ENCODE results near the gene OR4D6.
"Not testable (repeated sequence)": the region's sequence is repeated elsewhere in the genome, so short reads cannot be mapped to it uniquely, and the experiment has no call there.

Gene OR4D6

DNA sequence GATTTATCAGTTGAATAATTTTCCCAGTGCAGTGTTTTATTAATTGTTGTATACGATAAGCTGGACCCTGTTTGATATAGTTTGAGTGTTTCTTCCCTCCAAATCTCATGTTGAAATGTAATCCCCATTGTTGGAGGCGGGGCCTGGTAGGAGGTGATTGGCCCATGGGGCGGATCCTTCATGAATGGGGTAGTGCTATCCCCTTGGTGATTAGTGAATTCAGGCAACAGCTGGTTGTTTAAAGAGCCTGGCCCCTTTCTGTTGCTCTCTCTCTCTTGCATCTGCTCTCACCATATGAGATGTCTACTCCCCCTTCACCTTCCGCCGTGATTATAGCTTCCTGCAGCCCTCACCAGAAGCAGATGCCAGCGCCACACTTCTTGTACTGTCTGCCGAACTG lies 19.0 kb upstream of the OR4D6 start:
- DNase-seq: no peak
- TF ChIP-seq, protein P1, sequence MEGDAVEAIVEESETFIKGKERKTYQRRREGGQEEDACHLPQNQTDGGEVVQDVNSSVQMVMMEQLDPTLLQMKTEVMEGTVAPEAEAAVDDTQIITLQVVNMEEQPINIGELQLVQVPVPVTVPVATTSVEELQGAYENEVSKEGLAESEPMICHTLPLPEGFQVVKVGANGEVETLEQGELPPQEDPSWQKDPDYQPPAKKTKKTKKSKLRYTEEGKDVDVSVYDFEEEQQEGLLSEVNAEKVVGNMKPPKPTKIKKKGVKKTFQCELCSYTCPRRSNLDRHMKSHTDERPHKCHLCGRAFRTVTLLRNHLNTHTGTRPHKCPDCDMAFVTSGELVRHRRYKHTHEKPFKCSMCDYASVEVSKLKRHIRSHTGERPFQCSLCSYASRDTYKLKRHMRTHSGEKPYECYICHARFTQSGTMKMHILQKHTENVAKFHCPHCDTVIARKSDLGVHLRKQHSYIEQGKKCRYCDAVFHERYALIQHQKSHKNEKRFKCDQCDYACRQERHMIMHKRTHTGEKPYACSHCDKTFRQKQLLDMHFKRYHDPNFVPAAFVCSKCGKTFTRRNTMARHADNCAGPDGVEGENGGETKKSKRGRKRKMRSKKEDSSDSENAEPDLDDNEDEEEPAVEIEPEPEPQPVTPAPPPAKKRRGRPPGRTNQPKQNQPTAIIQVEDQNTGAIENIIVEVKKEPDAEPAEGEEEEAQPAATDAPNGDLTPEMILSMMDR (IDR thresholded peaks at IDR 0.05): no peak
- Mint-ChIP-seq H3K9me3 (no peaks in the 10 kb centered on the region), H3K36me3 (ENCODE audit: low read depth) (no peaks in the 10 kb centered on the region), H3K4me1 (no peaks in the 10 kb centered on the region), H3K27me3 (ENCODE audit: low read depth, poor library complexity) (peaks cover 2% of the 10 kb centered on the region), H3K27ac (no peak overlapping the region), H3K4me3 (no peak overlapping the region)

DNA sequence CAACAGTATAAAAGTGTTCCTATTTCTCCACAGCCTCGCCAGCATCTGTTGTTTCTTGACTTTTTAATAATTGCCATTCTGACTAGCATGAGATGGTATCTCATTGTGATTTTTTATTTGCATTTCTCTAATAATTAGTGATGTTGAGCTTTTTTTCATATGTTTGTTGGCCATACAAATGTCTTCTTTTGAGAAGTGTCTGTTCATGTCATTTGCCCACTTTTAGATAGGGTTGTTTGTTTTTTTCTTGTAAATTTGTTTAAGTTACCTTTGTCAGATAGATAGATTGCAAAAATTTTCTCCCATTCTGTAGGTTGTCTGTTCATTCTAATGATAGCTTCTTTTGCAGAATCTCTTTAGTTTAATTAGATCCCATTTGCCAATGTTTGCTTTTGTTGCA lies 11.1 kb upstream of the OR4D6 start:
- H3K9me3 Mint-ChIP-seq: peaks cover 20% of the 10 kb centered on the region
- not testable (repeated sequence) for DNase-seq; H3K4me1 Mint-ChIP-seq; H3K4me3 Mint-ChIP-seq; H3K27me3 Mint-ChIP-seq (ENCODE audit: low read depth, poor library complexity); H3K27ac Mint-ChIP-seq; H3K36me3 Mint-ChIP-seq (ENCODE audit: low read depth)

DNA sequence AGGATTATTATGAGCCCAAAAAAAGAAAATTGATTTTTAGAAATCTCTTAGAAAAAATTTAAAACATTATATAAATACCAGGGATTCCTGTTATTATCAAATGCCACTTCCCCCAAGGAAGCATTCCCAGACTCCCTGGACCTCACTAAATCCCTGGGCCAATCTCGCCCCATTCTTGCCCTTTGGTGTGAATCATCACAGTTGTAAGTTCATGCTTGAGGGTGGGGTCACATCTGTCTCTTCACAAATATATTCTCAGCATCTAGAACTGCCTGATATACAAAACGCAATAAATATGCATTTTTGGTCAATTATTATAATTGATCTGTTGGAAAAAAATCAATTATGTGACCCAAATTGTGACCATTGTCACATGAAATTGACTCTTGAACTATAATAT lies 8.3 kb upstream of the OR4D6 start:
- peaks cover 2% of the 10 kb centered on the region for H3K27me3 Mint-ChIP-seq (ENCODE audit: low read depth, poor library complexity)
- TF ChIP-seq, protein P1 (IDR thresholded peaks at IDR 0.05): no peak
- no peak overlapping the region for H3K27ac Mint-ChIP-seq
- peaks cover 20% of the 10 kb centered on the region for H3K9me3 Mint-ChIP-seq
- no peak for DNase-seq
- no peak overlapping the region for H3K4me3 Mint-ChIP-seq
- no peaks in the 10 kb centered on the region for H3K36me3 Mint-ChIP-seq (ENCODE audit: low read depth)
- no peaks in the 10 kb centered on the region for H3K4me1 Mint-ChIP-seq

DNA sequence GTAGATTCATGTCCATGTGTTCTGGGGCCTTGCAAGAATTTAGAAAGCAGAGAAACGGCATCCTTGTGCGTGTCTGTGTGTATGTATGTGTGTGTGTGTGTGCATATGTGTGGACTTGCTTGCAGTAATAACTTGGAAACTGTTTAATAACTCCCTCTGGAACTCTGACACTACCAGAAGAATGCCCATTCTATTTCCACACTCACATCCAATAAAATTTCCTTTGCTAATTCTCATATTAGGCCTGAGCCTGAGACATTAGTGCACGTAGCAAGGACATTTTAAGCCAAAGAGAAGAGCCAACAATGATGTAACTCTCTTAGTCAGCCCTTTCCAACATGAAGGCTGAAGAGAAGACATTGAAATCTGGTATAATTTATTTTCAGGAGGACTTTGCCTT lies 3.2 kb downstream of the OR4D6 start:
- TF ChIP-seq, protein P1 (IDR thresholded peaks at IDR 0.05): no peak
- no peak overlapping the region for H3K4me3 Mint-ChIP-seq
- no peaks in the 10 kb centered on the region for H3K27me3 Mint-ChIP-seq (ENCODE audit: low read depth, poor library complexity)
- H3K4me1 Mint-ChIP-seq: no peaks in the 10 kb centered on the region
- no peak overlapping the region for H3K27ac Mint-ChIP-seq
- peaks cover 4% of the 10 kb centered on the region for H3K9me3 Mint-ChIP-seq
- DNase-seq: no peak
- no peaks in the 10 kb centered on the region for H3K36me3 Mint-ChIP-seq (ENCODE audit: low read depth)

DNA sequence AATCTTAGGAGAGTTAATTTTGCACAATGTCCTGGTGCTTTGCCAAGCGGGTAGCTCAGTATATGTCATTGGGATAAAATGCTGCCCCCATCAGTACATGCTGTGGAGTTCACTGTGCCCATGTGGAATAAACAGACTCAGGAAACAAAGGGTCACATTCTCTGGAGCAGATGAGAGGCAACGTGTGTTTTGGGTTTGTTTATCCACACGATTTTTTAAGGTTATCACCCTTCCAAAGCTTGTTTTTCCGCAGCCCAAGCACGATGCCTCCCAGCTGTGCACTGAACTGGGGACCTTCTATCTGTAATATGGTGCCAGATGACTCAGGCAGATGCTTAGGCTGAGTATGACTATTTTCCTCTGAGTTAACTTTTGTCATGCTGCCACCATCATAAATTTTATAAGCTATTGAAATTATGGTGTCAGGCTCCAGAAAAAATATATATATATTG lies 6.5 kb downstream of the OR4D6 start:
- Mint-ChIP-seq H3K4me3 (no peak overlapping the region), H3K27me3 (ENCODE audit: low read depth, poor library complexity) (no peaks in the 10 kb centered on the region), H3K36me3 (ENCODE audit: low read depth) (no peaks in the 10 kb centered on the region), H3K9me3 (peaks cover 8% of the 10 kb centered on the region), H3K4me1 (no peaks in the 10 kb centered on the region), H3K27ac (no peak overlapping the region)
- no peak for DNase-seq
- TF ChIP-seq, protein P1 (IDR thresholded peaks at IDR 0.05): no peak

DNA sequence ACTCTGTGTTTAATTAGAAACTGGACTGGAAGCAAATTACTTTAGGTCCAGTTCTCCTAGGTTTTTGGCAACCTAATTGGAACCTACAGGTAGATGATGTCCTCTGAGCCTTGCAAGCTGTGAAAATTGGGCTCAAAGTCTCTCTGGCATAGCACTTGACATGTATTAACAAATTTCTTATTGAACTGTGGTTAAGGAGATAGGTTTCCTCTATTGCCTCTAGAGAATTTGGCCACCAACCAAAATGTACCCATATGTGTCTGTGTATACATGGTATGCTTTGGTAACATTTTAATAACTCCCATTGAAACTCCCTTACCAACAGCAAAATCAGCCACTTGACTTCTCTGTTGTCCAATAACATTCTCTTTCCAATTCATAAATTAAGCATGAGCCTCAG lies 16.3 kb downstream of the OR4D6 start, which contains the start of gene OR4D10:
Gene OR4D10, plus strand, starts transcription at position 301 of the 400 bp plus-strand sequence. CDS start 4,115 bp downstream, outside the sequence.
- DNase-seq: no peak
- H3K36me3 Mint-ChIP-seq (ENCODE audit: low read depth): no peaks in the 10 kb centered on the region
- no peaks in the 10 kb centered on the region for H3K4me1 Mint-ChIP-seq
- no peaks in the 10 kb centered on the region for H3K9me3 Mint-ChIP-seq
- TF ChIP-seq, protein P1 (IDR thresholded peaks at IDR 0.05): no peak
- no peak within 1 kb of the TSS for H3K4me3 Mint-ChIP-seq
- H3K27ac Mint-ChIP-seq: no peak within 1 kb of the TSS
- H3K27me3 Mint-ChIP-seq (ENCODE audit: low read depth, poor library complexity): peaks cover 4% of the 10 kb centered on the region

Measured in nephron progenitor cell (in vitro differentiated cells).